Mesothelial cell of epicardium (in vitro differentiated cells): ENCODE results near the gene DLX3. TPM values are rescaled to one million over a fixed set of nuclear protein-coding genes. Genes with fewer than 3 reads are reported as not detected.

Experiments
- DNase-seq, 2 experiments: peaks; one replicate each; pipeline ENCODE4 v3.0.0; 2021; ENCODE audit warnings: low spot score in 2 of 2; ENCODE audit not compliant: unreplicated experiment in 2 of 2
- H3K27ac Mint-ChIP-seq: 2 replicates; pipeline ENCODE4 v1.8.0; 2021; ENCODE audit warnings: mixed read lengths
- H3K27me3 Mint-ChIP-seq: 2 replicates; pipeline ENCODE4 v1.8.0; 2021; ENCODE audit warnings: low read depth, mixed read lengths
- H3K36me3 Mint-ChIP-seq: 2 replicates; pipeline ENCODE4 v1.8.0; 2021; ENCODE audit warnings: mixed read lengths
- H3K4me1 Mint-ChIP-seq: 2 replicates; pipeline ENCODE4 v1.8.0; 2021; ENCODE audit warnings: mixed read lengths
- H3K4me3 Mint-ChIP-seq: 2 replicates; pipeline ENCODE4 v1.8.0; 2021; ENCODE audit warnings: mild to moderate bottlenecking, moderate library complexity, mixed read lengths
- H3K9me3 Mint-ChIP-seq: 2 replicates; pipeline ENCODE4 v1.8.0; 2021; ENCODE audit warnings: mixed read lengths
- total RNA-seq: library from RNA; stranded (reverse); gene quantifications from 3 replicates; pipeline ENCODE4 v1.2.1, GENCODE V29; 2021
- TF ChIP-seq, protein P1 (sequence below): fragments of 200-600 bp; sonication (generic); IDR thresholded peaks from one replicate; pipeline ENCODE4 v1.5.0; 2021; ENCODE audit warnings: antibody characterized with exemption; ENCODE audit not compliant: unreplicated experiment

The DLX3 gene
- total RNA-seq, 1 donor from 2014 or later = 7.7 TPM

DNA sequence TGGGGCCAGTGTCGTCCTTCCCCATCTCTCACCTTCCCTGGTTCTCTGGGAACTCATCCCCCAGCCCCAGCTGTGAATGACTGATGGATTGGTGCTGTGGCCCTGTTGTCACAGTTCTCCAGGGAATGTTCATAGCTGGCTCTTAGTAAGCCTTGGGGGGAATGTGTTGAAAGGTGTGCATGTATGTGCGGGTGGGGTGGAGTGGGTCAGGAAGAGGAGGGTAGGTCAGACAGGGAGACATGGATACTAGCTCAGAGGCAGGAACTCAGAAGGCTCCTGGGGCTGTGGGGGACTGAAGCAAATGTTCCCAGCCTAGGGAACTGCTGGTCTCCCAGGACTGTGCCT lies 21.8 kb downstream of the DLX3 start:
- Mint-ChIP-seq H3K27me3 (peaks cover 97% of the 10 kb centered on the region), H3K4me1 (peaks cover 52% of the 10 kb centered on the region), H3K9me3 (no peaks in the 10 kb centered on the region), H3K36me3 (no peaks in the 10 kb centered on the region), H3K27ac (no peak overlapping the region), H3K4me3 (no peak overlapping the region)
- TF ChIP-seq, protein P1, sequence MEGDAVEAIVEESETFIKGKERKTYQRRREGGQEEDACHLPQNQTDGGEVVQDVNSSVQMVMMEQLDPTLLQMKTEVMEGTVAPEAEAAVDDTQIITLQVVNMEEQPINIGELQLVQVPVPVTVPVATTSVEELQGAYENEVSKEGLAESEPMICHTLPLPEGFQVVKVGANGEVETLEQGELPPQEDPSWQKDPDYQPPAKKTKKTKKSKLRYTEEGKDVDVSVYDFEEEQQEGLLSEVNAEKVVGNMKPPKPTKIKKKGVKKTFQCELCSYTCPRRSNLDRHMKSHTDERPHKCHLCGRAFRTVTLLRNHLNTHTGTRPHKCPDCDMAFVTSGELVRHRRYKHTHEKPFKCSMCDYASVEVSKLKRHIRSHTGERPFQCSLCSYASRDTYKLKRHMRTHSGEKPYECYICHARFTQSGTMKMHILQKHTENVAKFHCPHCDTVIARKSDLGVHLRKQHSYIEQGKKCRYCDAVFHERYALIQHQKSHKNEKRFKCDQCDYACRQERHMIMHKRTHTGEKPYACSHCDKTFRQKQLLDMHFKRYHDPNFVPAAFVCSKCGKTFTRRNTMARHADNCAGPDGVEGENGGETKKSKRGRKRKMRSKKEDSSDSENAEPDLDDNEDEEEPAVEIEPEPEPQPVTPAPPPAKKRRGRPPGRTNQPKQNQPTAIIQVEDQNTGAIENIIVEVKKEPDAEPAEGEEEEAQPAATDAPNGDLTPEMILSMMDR = no peak
- no peak for DNase-seq

DNA sequence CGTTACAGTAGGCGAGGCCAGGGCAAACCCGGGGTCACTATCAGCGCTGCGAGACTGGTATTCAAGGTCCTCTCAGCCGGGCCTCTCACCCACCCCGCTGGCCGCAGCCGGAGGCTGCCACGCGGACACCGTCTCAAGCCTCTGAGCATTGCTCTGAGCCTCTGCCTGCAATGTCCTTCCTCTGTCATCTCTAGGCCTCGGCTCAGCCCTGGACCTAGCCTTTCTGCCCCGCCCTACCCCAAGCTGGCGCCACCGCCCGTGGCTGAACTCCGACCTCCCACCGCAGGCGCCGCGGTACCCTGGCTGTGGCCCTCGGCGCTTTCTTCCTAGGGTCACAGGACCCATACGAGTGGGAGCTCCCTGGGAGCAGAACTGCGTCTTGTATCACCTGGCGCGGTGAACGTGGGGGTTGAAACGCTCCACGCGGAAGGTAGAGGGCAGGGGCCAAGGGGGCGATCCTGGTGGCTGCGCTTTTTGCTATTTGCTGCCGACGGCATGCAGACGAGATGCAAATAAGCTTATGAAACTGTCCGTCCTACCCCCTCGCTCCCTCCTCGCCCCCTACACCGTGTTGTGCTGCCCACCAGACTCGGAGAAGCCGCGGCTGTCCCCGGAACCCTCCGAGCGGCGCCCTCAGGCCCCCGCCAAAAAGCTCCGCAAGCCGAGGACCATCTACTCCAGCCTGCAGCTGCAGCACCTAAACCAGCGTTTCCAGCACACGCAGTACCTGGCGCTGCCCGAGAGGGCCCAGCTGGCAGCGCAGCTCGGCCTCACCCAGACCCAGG lies 22.3 kb downstream of the DLX3 start:
- no peak overlapping the region for H3K27ac Mint-ChIP-seq
- H3K36me3 Mint-ChIP-seq = no peaks in the 10 kb centered on the region
- DNase-seq = no peak
- H3K9me3 Mint-ChIP-seq = no peaks in the 10 kb centered on the region
- peaks cover 48% of the 10 kb centered on the region for H3K4me1 Mint-ChIP-seq
- peak overlapping the region; percentile 28 for H3K4me3 Mint-ChIP-seq
- TF ChIP-seq, protein P1 = no peak
- peaks cover 97% of the 10 kb centered on the region for H3K27me3 Mint-ChIP-seq

DNA sequence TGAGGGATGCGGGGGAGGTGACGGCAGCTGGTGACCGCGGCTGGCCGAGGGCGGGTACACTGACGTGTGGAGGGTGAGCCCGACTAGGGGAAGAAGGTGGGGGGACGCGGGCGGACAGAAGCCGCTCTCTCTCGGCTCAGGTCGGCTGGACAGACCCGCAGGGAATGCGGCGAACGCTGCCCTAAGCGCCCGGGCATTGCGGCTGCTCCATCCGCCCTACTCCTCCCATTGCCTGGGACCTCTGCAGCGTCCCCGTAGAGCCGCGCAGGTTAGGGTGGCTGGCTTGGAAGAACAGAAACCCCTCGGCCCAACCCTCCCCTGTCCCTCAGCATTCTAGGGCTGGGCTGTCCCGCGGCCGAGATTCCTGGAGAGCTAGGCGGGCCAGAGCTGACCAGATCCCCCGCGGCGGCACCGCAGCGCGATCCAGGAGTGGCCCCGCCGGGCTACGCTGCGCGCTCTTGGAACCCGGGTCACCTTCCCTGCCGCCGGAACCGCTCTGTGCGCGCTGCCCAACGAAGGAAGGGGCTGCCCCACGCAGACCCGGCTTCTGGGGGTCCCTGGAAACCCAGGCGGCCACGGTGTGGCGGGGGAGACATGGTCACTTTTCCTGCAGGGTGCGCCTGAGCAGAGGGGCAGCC lies 23.1 kb downstream of the DLX3 start:
- H3K9me3 Mint-ChIP-seq = no peaks in the 10 kb centered on the region
- no peak overlapping the region for H3K27ac Mint-ChIP-seq
- no peaks in the 10 kb centered on the region for H3K36me3 Mint-ChIP-seq
- TF ChIP-seq, protein P1 = no peak
- no peak for DNase-seq
- peak overlapping the region; percentile 46 for H3K4me3 Mint-ChIP-seq
- H3K4me1 Mint-ChIP-seq = peaks cover 41% of the 10 kb centered on the region
- H3K27me3 Mint-ChIP-seq = peaks cover 97% of the 10 kb centered on the region

DNA sequence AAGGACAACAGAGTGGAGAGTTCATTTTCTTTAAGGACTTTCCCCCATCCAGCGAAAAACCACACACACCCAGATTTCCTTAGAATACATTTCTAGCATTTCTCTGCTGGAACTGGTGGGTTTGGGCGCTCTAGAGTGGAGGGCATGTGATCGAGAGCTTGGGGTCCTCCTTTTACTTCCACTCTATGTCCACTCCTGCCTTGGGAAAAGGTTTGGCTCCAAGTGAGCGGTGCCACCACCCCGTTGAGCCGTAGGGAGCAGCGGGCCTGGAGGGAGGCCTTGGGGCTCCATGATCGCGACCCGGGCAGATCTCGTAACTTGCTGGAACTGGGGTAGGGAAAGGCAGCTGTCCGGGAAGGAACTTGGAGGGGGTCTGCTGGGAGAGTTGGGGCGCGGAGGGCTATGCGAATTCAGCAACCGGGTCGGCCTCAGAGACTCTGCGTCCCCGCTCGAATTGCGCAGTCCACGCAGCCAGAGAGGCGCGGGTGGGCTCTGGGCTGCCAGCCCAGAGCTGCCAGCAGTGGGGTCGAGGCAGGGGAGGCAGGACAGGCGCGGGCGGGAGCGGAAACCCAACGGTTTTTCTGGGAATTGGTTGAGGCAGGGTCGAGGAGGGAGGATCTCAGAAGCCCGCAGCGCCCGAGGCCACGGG lies 23.7 kb downstream of the DLX3 start:
- TF ChIP-seq, protein P1 = no peak
- peaks cover 98% of the 10 kb centered on the region for H3K27me3 Mint-ChIP-seq
- H3K4me3 Mint-ChIP-seq = peak overlapping the region; percentile 46
- peaks cover 35% of the 10 kb centered on the region for H3K4me1 Mint-ChIP-seq
- no peaks in the 10 kb centered on the region for H3K36me3 Mint-ChIP-seq
- no peak for DNase-seq
- no peak overlapping the region for H3K27ac Mint-ChIP-seq
- H3K9me3 Mint-ChIP-seq = no peaks in the 10 kb centered on the region

DNA sequence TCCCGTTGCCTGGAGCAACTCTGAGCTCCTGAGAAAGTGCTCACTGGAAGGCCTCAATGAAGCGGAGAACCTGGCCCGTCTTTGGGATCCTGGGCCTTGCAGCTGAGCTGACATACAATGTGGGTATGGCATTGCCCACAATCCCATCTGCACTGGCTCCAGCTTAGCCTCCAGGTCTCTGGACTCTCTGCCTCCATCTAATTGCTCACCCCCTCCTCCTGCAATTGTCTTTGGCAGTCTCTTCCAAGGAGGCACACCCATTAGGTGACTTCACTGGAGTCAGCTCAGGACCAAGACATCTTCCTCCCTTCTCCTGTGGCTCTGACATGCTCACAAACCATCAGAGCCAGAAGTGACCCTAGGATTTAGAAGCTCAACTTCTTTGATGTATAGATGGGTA lies 24.5 kb downstream of the DLX3 start:
- no peak for DNase-seq
- Mint-ChIP-seq H3K27me3 (peaks cover 98% of the 10 kb centered on the region), H3K9me3 (no peaks in the 10 kb centered on the region), H3K27ac (no peak overlapping the region), H3K4me3 (peak overlapping the region; percentile 36), H3K4me1 (peaks cover 29% of the 10 kb centered on the region), H3K36me3 (no peaks in the 10 kb centered on the region)
- TF ChIP-seq, protein P1 = no peak
